GM23338 (cell line): ENCODE data around the gene DYNC2H1. TPM values are rescaled to one million over a fixed set of nuclear protein-coding genes. Genes with fewer than 3 reads are reported as not detected.

Source experiments
- ATAC-seq: fragments of 200-7000 bp; cut with Tn5 transposase; 3 replicates; pipeline ENCODE4 v1.9.1; 2020
- DNase-seq: peaks from one replicate; pipeline ENCODE4 v3.0.0-alpha.2; 2015; ENCODE audit warnings: low spot score
- H2AFZ ChIP-seq: fragments of 200-600 bp; sonication (generic); 2 replicates; pipeline ENCODE4 v1.8.0; 2016; ENCODE audit warnings: antibody characterized with exemption, mild to moderate bottlenecking, moderate library complexity
- H3F3A ChIP-seq: fragments of 200-600 bp; sonication (generic); replicated peaks from 2 replicates; pipeline ENCODE4 v1.8.0; 2017; ENCODE audit warnings: antibody characterized with exemption, mixed run types, low read depth
- H3K27ac ChIP-seq: fragments of 200-600 bp; sonication (generic); 2 replicates; pipeline ENCODE4 v1.6.1; 2016; ENCODE audit warnings: low read depth
- H3K27me3 ChIP-seq: fragments of 200-600 bp; sonication (generic); 2 replicates; pipeline ENCODE4 v1.8.0; 2016; ENCODE audit warnings: mild to moderate bottlenecking, mixed run types, moderate library complexity; ENCODE audit not compliant: insufficient read depth
- H3K36me3 ChIP-seq: fragments of 200-600 bp; sonication (generic); 2 replicates; pipeline ENCODE4 v1.8.0; 2016; ENCODE audit warnings: mild to moderate bottlenecking; ENCODE audit not compliant: insufficient read depth
- H3K4me1 ChIP-seq: fragments of 200-600 bp; sonication (generic); 2 replicates; pipeline ENCODE4 v1.8.0; 2016; ENCODE audit warnings: mild to moderate bottlenecking, moderate library complexity; ENCODE audit not compliant: insufficient read depth
- H3K4me2 ChIP-seq: fragments of 200-600 bp; sonication (generic); 2 replicates; pipeline ENCODE4 v1.7.1; 2017; ENCODE audit warnings: mixed run types
- H3K4me3 ChIP-seq: fragments of 200-600 bp; sonication (generic); 2 replicates; pipeline ENCODE4 v1.6.1; 2016; ENCODE audit warnings: mixed run types
- H3K79me2 ChIP-seq: fragments of 200-600 bp; sonication (generic); replicated peaks from 2 replicates; pipeline ENCODE4 v1.8.0; 2017; ENCODE audit warnings: mild to moderate bottlenecking; ENCODE audit not compliant: insufficient read depth
- H3K9me2 ChIP-seq: fragments of 200-600 bp; sonication (generic); 2 replicates; pipeline ENCODE4 v1.8.0; 2017; ENCODE audit not compliant: insufficient read depth
- H4K20me1 ChIP-seq: fragments of 200-600 bp; sonication (generic); replicated peaks from 2 replicates; pipeline ENCODE4 v1.8.0; 2017; ENCODE audit warnings: mild to moderate bottlenecking; ENCODE audit not compliant: insufficient read depth
- H3K27ac Mint-ChIP-seq: 2 replicates; pipeline ENCODE4 v1.8.0; 2020; ENCODE audit warnings: inconsistent platforms, mild to moderate bottlenecking, moderate library complexity, mixed read lengths
- H3K27me3 Mint-ChIP-seq: 3 replicates; pipeline ENCODE4 v1.8.0; 2022; ENCODE audit warnings: low read depth, mild to moderate bottlenecking, moderate library complexity, mixed read lengths, inconsistent platforms; ENCODE audit not compliant: insufficient read depth, poor library complexity
- H3K36me3 Mint-ChIP-seq: 3 replicates; pipeline ENCODE4 v1.8.0; 2021; ENCODE audit warnings: low read depth, mild to moderate bottlenecking, inconsistent platforms, moderate library complexity, mixed read lengths
- H3K4me1 Mint-ChIP-seq: 3 replicates; pipeline ENCODE4 v1.8.0; 2020; ENCODE audit warnings: mild to moderate bottlenecking, inconsistent platforms, mixed read lengths
- H3K4me3 Mint-ChIP-seq: 3 replicates; pipeline ENCODE4 v1.8.0; 2021; ENCODE audit warnings: moderate library complexity, mild to moderate bottlenecking, inconsistent platforms, mixed read lengths
- H3K9me3 Mint-ChIP-seq: 3 replicates; pipeline ENCODE4 v1.8.0; 2020; ENCODE audit warnings: moderate library complexity, mild to moderate bottlenecking, inconsistent platforms, mixed read lengths
- CREB1 ChIP-seq: fragments of 250-450 bp; sonication (Bioruptor Pico); IDR thresholded peaks from 2 replicates; pipeline ENCODE4 v1.5.0; 2020; ENCODE audit warnings: low read depth, mild to moderate bottlenecking, moderate library complexity
- ETS1 ChIP-seq: IDR thresholded peaks from 2 replicates; pipeline ENCODE4 v1.6.1; 2016; ENCODE audit warnings: antibody characterized with exemption
- EZH2 ChIP-seq: fragments of 200-600 bp; sonication (generic); IDR thresholded peaks from one replicate; pipeline ENCODE4 v1.8.0; 2017; ENCODE audit warnings: antibody characterized with exemption, mild to moderate bottlenecking, low read depth; ENCODE audit not compliant: unreplicated experiment
- EZH2phosphoT487 ChIP-seq: fragments of 200-600 bp; sonication (generic); IDR thresholded peaks from one replicate; pipeline ENCODE4 v1.8.1; 2018; ENCODE audit warnings: antibody characterized with exemption; ENCODE audit not compliant: unreplicated experiment
- JUNB ChIP-seq: IDR thresholded peaks from one replicate; pipeline ENCODE4 v1.6.1; 2016; ENCODE audit warnings: antibody characterized with exemption; ENCODE audit not compliant: unreplicated experiment
- POLR2AphosphoS5 ChIP-seq: IDR thresholded peaks from 2 replicates; pipeline ENCODE4 v1.6.1; 2016; ENCODE audit warnings: antibody characterized with exemption, low read depth
- ZNF114 ChIP-seq: fragments of 250-450 bp; sonication (Bioruptor Pico); IDR thresholded peaks from 2 replicates; pipeline ENCODE4 v1.5.0; 2020; ENCODE audit warnings: mild to moderate bottlenecking, moderate library complexity
- ZNF462 ChIP-seq: fragments of 250-450 bp; sonication (Bioruptor Pico); IDR thresholded peaks from 2 replicates; pipeline ENCODE4 v1.5.0; 2020; ENCODE audit warnings: mild to moderate bottlenecking, moderate library complexity
- polyA plus RNA-seq: library from polyadenylated mRNA; unstranded; fragments of >200 nt; fragmentation: Nextera tagmentation; extraction: Ambion mirVana; gene quantifications from 2 replicates; pipeline ENCODE4 v1.2.1, GENCODE V29; 2016
- total RNA-seq: library from RNA; depleted of rRNA; stranded (reverse); fragments of >200 nt; shearing (Covaris generic); gene quantifications from 2 replicates; pipeline ENCODE4 v1.2.3, GENCODE V29; 2014
- TF ChIP-seq, protein P1 (sequence below): IDR thresholded peaks from one replicate; pipeline ENCODE4 v1.6.1; 2018; ENCODE audit warnings: antibody characterized with exemption; ENCODE audit not compliant: unreplicated experiment
- TF ChIP-seq, protein P2 (sequence below), 2 experiments: fragments of 200-600 bp in 1 of 2; sonication (generic) in 1 of 2; conservative IDR thresholded peaks; 2 replicates each; pipeline versions ENCODE4 v1.5.1 to v1.6.1; 2016 to 2017; ENCODE audit warnings: antibody characterized with exemption in 2 of 2, low read depth in 2 of 2, mild to moderate bottlenecking in 2 of 2, moderate library complexity in 1 of 2

Gene DYNC2H1
- total and polyA plus RNA-seq, 2 experiments from 2014 or later = 19.3 to 22.5 TPM

- no peak overlapping the region for H3K4me3 Mint-ChIP-seq
- Histone ChIP-seq H3K36me3 (no peaks in the 10 kb centered on the region), H4K20me1 (no peaks in the 10 kb centered on the region), H3K27ac (no peak overlapping the region), H3K4me3 (no peak overlapping the region), H2AFZ (no peak overlapping the region), H3K4me2 (no peak overlapping the region), H3K4me1 (peaks cover 18% of the 10 kb centered on the region), H3K79me2 (no peaks in the 10 kb centered on the region), H3K27me3 (no peaks in the 10 kb centered on the region), H3F3A (no peaks in the 10 kb centered on the region), H3K9me2 (no peaks in the 10 kb centered on the region)
- no peaks in the 10 kb centered on the region for H3K36me3 Mint-ChIP-seq
- no peak for TF ChIP-seq CREB1 (CRISPR knock-in tag)
- TF ChIP-seq ZNF114 (CRISPR knock-in tag) = no peak
- TF ChIP-seq EZH2 = no peak
- TF ChIP-seq, protein P1, sequence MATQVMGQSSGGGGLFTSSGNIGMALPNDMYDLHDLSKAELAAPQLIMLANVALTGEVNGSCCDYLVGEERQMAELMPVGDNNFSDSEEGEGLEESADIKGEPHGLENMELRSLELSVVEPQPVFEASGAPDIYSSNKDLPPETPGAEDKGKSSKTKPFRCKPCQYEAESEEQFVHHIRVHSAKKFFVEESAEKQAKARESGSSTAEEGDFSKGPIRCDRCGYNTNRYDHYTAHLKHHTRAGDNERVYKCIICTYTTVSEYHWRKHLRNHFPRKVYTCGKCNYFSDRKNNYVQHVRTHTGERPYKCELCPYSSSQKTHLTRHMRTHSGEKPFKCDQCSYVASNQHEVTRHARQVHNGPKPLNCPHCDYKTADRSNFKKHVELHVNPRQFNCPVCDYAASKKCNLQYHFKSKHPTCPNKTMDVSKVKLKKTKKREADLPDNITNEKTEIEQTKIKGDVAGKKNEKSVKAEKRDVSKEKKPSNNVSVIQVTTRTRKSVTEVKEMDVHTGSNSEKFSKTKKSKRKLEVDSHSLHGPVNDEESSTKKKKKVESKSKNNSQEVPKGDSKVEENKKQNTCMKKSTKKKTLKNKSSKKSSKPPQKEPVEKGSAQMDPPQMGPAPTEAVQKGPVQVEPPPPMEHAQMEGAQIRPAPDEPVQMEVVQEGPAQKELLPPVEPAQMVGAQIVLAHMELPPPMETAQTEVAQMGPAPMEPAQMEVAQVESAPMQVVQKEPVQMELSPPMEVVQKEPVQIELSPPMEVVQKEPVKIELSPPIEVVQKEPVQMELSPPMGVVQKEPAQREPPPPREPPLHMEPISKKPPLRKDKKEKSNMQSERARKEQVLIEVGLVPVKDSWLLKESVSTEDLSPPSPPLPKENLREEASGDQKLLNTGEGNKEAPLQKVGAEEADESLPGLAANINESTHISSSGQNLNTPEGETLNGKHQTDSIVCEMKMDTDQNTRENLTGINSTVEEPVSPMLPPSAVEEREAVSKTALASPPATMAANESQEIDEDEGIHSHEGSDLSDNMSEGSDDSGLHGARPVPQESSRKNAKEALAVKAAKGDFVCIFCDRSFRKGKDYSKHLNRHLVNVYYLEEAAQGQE = no peak
- TF ChIP-seq, protein P2, sequence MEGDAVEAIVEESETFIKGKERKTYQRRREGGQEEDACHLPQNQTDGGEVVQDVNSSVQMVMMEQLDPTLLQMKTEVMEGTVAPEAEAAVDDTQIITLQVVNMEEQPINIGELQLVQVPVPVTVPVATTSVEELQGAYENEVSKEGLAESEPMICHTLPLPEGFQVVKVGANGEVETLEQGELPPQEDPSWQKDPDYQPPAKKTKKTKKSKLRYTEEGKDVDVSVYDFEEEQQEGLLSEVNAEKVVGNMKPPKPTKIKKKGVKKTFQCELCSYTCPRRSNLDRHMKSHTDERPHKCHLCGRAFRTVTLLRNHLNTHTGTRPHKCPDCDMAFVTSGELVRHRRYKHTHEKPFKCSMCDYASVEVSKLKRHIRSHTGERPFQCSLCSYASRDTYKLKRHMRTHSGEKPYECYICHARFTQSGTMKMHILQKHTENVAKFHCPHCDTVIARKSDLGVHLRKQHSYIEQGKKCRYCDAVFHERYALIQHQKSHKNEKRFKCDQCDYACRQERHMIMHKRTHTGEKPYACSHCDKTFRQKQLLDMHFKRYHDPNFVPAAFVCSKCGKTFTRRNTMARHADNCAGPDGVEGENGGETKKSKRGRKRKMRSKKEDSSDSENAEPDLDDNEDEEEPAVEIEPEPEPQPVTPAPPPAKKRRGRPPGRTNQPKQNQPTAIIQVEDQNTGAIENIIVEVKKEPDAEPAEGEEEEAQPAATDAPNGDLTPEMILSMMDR (conservative IDR thresholded peaks at IDR 0.05; ENCODE audit: low read depth in 2 of 2) = no peak
- no peak for TF ChIP-seq JUNB
- no peak for TF ChIP-seq POLR2AphosphoS5
- TF ChIP-seq ETS1 = no peak
- TF ChIP-seq EZH2phosphoT487 = no peak
- TF ChIP-seq ZNF462 = no peak
- no peak overlapping the region for H3K27ac Mint-ChIP-seq
- H3K27me3 Mint-ChIP-seq = no peaks in the 10 kb centered on the region
- DNase-seq = no peak
- peaks cover 13% of the 10 kb centered on the region; the same call in 2 of the 3 replicates for H3K4me1 Mint-ChIP-seq
- H3K9me3 Mint-ChIP-seq = no peaks in the 10 kb centered on the region
- ATAC-seq = no peak
These were observed 11.9 kb upstream of the DYNC2H1 start for GRCh38 chr11:103097279-103097678.
